Stimulated activated CD4-positive, alpha-beta T cell treated with anti-CD3 and anti-CD28 coated beads, TNF-alpha, amount 100 ng/mL, for 4 hours (primary cell): ENCODE measurements around the gene STARD3NL.
"Not testable (repeated sequence)": the region's sequence is repeated elsewhere in the genome, so short reads cannot be mapped to it uniquely, and the experiment has no call there.

Experiments used
- DNase-seq, 3 experiments: peaks; one replicate each; pipeline ENCODE4 v3.0.0-alpha.2; 2020; ENCODE audit warnings: low read depth in 3 of 3

STARD3NL gene

DNA sequence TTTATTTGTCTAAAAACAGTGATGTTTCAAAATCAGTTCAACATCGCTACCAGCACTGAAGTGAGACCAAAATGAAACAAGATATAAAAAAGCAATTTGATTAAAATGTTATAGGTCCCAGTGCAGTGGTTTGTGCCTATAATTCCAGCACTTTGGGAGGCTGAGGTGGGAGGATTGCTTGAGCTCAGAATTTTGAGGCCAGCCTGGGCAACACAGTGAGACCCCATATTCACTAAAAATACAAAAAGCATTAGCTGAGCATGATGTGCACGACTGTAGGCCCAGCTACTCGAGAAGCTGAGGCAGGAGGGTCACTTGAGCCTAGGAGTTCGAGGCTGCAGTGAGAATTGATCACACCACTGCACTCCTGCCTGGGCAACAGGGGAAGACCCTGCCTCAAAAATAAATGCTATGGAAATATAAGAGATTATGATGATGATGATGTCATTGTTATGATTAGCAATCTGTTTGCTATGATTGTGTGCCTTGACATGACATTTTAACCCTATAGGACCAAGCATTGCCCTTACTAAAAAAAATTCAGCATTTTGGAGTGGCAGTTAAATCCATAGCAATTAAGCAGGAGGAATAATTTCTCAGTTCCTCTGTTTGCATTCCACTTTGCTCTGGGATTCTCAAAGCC, 91.8 kb downstream of the STARD3NL start:
- not testable (repeated sequence) for DNase-seq

DNA sequence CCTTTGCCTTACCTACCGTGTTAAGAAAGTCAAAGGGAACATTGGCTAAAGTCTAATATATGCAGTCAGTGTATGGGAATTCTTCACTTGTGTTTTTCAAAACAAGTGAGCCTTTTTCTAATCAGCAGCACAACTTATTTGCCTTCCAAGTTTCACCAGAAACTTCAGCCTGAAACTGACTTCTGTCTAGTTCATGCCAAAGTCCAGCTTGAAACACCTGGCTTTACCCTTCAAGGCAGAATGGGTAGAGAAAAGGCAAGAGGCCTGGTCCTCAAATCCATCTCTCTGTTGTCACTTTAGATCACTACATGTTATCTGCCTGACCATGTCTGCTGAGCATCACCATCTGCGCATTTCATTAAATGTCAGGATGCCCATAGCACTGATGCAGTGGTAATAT, 92.4 kb downstream of the STARD3NL start:
- not testable (repeated sequence) for DNase-seq

DNA sequence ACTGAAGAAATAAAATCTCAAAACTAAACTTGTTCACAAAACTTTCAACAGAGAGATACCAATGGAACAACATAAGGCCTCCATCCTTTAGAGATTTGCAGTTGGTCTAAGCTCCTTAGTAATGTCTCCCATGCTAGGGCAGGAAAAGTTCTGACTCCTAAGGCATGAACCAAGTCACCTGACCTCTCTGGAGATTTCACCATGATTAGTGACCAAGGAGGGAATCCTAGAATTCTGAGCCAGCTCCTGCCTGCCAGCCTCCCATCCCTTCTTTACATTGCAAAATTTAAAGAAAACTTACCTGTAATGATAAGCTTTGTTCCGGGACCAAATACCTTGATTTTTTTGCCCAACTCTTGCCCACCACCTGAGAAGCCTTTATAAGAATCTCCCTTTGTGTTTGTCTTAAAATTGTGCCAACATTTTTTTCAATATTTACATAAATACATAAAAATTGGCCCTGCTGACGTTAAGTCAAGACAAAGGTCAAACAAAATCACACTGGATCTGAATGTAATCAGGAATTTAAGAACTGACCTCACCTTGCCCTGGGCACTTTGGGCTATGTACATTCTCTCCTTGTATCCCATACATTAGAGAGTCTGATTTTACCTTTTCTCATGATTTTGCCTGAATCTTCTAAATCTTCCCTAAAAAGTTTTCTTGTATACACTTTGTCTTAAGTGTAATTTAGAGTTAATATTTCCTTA, 95.4 kb downstream of the STARD3NL start, which contains the start of gene TARP:
Gene TARP (minus strand): TSS at position 351 of the 710 bp plus-strand sequence.
- DNase-seq, result no peak

DNA sequence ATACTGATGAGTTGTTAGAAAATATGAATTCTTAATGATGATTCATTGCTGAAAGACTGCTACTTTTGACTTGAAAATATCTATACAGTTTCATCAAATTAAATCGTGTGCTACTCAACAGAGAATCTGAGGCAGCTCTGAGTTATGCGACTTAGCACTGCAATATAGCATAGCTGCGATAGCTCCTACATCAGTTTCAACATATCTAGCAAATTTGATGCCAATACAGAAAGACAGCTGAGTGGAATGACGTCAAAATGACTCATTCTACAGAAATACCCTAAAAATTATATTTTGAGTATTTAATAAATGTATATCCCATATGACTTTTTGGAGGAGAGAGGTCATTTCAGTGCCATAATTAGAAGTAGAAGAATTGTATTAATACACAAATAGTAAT, 96.4 kb downstream of the STARD3NL start:
- no peak for DNase-seq

DNA sequence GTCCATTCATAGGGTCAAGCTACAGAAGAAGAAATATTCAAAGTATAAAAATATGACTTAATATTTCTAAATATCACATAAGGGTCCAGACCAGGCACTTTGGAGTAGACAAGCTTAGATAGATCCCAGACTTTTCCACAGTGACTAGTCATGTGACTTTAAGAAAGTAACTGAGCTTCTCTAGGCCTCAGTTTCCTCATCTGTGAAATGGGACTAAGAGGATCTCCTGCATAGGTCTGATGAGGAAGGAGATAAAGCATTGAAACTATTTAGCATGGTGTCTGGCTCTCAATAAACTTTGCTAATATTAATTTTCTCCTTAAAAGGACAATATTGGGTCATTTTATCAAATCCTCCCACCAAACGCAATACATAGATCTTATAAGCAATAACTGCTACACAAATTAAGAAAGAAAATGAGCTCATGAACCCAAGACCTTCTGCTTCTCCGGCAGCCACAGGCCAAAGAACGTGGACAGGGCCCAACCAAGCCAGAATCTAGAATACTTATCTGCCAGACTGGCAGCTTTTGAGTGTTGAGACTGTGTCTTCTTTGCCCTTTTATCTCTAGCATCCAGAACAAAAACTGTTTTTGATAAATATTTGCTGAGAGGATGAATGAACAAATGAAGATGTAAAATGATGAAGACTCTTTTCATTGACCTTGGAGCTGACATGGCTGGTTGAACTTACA, 97.0 kb downstream of the STARD3NL start:
- no peak for DNase-seq

DNA sequence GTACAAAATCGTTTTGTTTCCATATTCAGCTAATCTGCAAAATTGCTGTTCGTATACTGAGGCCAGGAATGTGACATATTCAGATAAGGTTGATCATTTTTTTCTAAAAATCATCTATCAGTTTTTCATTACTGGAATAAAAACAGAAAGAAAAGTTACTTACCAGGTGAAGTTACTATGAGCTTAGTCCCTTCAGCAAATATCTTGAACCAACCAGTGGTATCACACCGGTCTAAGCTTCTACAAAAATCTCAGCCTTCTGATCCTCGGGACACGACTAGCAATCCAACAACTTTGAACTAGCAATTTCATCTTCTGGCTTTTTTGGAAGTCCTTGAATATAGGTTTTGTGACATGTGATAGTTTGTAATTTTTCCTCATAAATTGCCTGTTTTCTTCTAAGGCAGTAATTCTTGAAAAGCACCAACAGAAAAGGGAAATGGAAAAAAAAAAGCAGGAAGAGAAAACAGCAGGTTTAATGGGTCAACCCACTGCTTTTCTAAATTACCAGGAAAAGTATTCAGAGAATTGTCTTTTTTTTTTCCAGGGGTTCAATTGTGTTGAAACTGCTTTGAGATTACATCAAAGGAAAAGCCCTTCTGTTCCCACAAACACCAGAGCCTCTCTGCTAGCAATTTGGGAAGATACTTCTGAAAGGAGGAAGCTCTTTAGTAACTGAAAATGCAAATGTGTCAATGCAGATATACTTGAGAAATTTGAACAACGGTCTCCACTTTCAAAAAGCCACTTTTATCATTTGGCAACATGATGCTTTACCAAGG, 98.2 kb downstream of the STARD3NL start:
- no peak for DNase-seq

DNA sequence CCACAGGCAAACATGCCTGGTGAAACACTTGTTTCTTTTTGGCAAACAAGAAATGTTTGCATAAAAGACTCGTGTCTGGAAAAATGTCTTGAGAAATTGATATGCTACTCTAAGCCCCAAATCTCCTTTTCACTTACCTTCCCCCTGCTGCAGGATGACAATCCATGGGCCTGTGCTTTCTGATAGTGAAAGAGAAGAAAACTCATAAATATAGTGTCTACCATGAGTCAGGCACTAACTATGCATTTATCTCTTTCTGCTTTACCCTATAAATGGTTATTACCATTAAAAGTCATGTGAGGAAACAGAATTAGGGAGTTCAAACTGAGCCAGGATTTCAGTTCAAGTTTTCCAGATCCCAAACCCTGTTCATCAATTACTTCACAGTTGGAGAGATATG, 102.0 kb downstream of the STARD3NL start:
- DNase-seq, result no peak
